NCI-H1694 treated with DMSO at 0.1 percent for 48 hours (cell line): ENCODE data around the gene LY6G6C.

Experiments
- DNase-seq: peaks from one replicate; lab custom pipeline; 2025; lab: John Stamatoyannopoulos, UW

Gene LY6G6C

DNA sequence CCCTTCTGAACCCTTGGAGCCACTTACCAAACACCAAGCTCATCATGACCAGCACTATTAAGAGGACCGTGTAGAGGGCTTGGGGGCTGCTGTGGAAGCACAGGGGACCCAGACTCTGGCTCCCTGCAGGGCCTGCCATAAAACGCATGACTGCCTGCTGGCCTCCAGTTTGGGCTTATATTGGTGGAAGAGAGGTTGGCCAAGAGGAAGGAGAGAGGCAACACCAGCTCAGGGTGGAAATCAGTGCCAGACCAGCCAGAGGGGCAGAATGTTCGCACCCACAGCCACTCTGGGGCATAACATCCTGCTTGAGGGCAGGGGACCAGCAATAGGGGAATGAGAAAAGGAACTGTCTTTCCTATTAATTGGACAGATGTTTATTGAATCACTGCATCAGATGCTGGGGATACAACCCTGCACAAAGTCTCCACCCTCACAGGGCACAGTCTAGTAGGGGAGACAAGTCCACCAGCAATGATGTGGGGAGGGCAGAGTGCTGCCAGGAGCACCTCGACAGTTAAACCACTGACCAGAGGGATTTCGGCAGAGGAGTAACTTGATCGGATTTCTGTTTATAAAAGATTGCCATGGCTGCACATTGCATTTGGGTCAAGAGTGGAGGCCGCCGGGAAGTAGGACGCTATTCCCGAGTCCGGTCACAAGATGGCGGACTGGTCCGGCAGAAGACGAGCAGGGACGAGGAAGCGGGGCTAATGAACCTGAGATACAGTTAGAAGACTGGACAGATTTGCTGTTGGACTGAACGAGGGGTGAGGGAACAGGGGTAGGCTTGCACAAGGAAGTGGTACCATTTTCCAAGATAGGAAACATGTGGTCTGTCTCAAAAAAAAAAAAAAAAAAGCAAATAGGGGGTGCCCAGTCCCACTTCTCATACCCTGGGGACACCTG, 41.1 kb downstream of the LY6G6C start, which contains the start of gene LY6G5C:
TSS of gene LY6G5C (minus strand) at position 842 of the 909 bp plus-strand sequence. CDS start at position 148, 694 bp downstream.
- DNase-seq = peak; percentile 61

DNA sequence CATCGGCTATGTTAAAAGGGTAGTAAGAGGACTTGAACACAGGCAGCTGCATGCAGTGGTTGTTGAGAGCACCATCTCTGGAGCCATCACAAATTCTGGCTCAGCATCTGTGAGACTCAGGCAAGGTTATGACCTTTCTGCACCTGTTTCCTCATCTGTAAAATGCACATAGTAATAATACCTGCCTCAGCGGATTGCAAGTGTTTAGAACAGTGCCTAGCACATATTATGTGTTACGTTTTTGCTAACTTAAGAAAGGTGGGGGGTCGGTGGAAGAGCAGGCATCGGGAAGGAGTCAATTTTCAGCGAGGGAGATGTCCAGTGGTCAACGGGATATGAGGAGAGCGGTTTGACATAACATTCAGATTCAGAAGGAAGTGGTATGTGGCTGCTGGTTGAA, 43.6 kb downstream of the LY6G6C start:
- DNase-seq = no peak

DNA sequence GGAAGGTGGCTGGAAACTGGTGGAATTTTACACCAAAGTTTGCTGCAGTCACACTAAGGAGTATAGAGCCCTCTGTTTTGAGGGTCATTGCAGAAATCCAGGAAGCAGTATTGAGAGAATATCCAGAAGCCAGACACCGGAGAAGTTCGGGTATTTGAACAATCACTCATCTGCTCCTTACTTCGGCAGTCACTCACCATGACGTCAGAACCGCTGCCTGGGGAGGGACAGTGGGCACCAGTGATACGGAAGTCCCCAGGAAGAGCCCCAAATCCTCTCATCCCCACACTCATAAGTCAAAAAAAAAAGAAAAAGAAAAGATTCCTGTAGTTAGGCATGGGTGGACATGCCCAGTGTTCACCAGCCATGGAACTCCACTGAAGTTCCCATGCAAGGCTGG, 44.6 kb downstream of the LY6G6C start:
- DNase-seq = no peak

DNA sequence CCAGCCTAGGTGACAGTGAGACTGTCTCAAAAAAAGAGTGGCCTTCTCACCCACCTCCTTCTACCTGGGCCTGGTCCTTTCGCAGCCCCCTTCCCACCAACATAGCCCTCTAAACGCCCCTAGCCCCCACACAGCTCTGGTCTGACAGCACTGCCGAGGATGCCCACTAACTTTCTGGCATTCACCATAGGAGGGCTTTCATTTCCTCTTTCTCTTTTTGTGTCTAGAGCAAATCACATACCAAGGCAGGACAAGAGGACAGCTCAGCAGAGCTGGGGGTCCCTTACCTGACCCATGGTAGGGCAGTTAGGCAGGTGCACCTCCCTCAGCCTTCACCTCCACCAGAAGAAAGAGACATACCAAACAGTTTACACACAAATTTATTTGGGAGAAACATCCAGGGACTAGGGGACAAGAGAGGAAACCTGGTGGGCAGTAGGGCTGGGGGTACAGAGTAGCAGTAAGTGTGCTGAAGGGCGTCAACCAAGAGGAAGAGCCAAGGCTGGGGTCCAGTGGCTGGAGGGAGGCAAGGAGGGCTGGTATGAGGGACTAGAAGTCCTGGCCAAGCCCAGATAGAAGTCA, 45.1 kb downstream of the LY6G6C start:
- DNase-seq = no peak

DNA sequence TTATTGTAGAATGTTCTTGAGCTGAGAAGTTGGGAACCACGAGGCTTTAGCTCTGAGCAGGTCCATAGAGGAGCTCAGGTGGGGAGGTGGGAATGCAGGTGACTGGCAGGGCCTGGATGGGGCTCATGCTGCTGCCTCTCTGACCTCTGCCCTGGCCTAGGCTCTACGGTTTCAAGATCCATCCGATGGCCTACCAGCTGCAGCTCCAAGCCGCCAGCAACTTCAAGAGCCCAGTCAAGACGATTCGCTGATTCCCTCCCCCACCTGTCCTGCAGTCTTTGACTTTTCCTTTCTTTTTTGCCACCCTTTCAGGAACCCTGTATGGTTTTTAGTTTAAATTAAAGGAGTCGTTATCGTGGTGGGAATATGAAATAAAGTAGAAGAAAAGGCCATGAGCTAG, 51.9 kb downstream of the LY6G6C start, which contains the start of gene LY6G5B:
TSS of gene LY6G5B (plus strand) at position 301 of the 400 bp plus-strand sequence. CDS start 975 bp downstream, outside the sequence.
- no peak for DNase-seq
